ENCODE measurements around the gene BID.
A peak's percentile ranks its signal among the peaks of the same experiment; 100 is the strongest.

Gene BID

DNA sequence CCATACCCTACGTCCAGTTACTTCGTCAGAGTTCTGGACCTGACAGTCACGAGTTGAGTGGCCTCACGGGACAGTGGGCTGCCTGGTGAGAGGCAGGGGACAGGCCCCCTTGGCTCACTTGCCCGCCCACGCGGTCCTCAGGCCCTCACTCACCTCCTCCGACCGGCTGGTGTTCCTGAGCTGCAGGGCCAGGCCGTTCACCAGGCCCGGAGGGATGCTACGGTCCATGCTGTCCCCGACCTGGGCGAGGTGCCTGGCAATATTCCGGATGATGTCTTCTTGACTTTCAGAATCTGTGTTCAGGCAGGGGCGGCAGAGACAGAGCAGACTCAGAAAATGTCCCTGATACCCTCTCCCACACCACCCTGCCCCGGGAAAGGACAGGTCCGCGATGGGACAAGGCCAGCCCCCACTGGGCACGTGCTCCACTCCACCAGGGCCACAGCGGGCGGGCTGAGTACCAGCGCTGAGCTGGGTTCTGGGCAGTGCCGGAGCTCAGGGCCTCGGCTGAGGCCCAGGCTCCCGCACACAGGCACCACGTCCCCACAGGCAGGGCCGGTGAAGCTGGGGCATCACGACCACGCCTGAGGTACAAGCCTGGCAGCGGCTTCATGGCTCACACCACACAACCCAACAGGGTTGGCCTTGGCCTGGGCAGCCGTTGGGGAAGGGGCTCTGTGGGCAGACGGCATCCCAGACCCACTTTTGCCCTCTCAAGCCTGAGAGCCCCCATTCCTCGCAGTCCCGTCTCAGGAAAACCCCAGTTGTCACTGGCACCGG lies 34.9 kb downstream of the BID start:
- ATAC-seq (replicated peaks) = no peak
- no peaks in the 10 kb centered on the region for H3K27me3 Mint-ChIP-seq
- peaks cover 4 to 8% of the 10 kb centered on the region in 2 donors for H3K4me1 Mint-ChIP-seq (ENCODE audit: low read depth in 2 of 2)
- DNase-seq = no peak
- peak overlapping the region in 1 of 2 donors; percentile 67 for H3K27ac Mint-ChIP-seq
- H3K4me3 Mint-ChIP-seq = no peak overlapping the region
- no peaks in the 10 kb centered on the region for H3K9me3 Mint-ChIP-seq
- H3K36me3 Mint-ChIP-seq (ENCODE audit: insufficient read depth) = peaks cover 43% of the 10 kb centered on the region

DNA sequence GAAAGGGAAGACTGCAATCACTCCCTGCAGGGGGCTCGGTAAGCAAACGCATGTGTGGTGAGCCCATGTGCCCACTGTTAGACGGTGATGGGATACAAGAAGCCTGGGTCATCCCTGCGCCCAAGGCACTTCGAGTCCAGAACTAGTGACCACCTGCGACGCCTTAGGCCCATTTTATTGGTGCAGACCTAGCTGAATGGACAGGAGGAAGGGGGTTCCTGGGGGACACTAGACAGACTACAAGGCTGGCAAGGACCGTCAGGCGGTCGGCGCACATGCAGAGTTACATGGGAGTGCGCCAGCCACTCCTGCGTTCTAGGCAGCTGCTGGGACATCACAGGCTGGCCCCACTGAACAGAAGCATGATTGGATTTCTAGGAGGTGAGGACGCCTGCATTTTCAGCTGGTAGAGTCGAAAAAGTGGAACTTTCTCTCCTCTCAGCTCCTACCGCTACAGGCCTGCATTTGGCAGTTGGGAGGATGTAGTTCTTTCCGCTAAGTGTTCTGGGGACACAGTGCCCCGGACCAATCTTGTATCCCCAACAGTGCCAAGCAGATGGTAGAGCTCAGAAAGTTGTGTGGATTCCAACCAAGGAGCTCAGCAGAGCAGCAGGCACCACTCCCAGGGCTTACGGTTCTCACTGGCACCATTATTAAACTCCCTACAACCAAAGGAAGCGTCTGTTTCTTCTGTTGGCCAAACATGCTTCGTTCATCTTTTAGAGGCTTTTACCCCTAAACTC lies 35.7 kb downstream of the BID start:
- H3K9me3 Mint-ChIP-seq = no peaks in the 10 kb centered on the region
- peak overlapping the region in 1 of 2 donors; percentile 51 for H3K27ac Mint-ChIP-seq
- H3K36me3 Mint-ChIP-seq (ENCODE audit: insufficient read depth) = peaks cover 45% of the 10 kb centered on the region
- peaks cover 4 to 9% of the 10 kb centered on the region in 2 donors for H3K4me1 Mint-ChIP-seq (ENCODE audit: low read depth in 2 of 2)
- DNase-seq (no peak), ATAC-seq (replicated peaks) (no peak)
- no peaks in the 10 kb centered on the region for H3K27me3 Mint-ChIP-seq
- H3K4me3 Mint-ChIP-seq = no peak overlapping the region

DNA sequence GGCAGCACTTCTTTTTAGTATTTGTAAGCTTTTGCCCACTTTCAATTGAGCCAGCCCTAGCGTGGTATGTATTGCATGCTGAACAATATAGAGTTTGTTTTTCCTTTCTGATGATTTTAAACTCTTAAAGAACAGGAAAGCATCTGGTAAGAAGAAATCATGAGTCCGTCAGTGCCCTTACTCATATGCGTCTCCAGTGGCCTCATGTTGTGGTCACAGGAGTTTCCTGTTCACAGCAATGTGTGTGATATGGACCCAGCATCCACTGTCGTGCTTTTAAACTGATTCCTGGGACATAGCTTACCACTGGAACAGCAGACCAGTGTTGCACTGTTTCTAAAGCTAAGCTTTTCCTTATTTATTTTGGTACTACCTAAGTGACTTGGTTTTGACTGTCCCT lies 40.1 kb downstream of the BID start:
- DNase-seq (no peak), ATAC-seq (replicated peaks) (peak; percentile 62)
- H3K4me3 Mint-ChIP-seq = no peak overlapping the region
- peaks cover 0 to 2% of the 10 kb centered on the region in 2 donors for H3K4me1 Mint-ChIP-seq (ENCODE audit: low read depth in 2 of 2)
- no peaks in the 10 kb centered on the region for H3K9me3 Mint-ChIP-seq
- H3K27ac Mint-ChIP-seq = peak overlapping the region; percentile 0 to 56
- H3K27me3 Mint-ChIP-seq = no peaks in the 10 kb centered on the region
- H3K36me3 Mint-ChIP-seq (ENCODE audit: insufficient read depth) = peaks cover 49% of the 10 kb centered on the region

DNA sequence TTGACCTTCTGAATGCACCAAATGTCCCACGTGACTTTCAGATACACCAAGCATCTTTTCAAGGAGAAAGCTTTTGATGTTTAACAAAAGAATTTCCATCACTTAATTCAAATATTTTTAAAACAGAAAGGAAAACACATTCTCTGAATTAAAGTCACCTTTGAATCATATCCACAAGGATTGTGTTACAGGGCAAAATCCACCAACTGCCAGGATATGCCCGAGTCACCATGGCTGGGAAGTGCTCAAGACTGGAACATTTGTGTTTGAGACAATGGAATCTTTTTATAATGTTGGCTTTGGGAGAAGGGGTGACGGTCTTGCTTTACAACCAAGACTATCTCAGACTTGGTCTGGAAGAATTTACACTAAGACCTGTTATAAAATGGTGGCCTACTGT lies 40.8 kb downstream of the BID start:
- DNase-seq (no peak), ATAC-seq (replicated peaks) (no peak)
- H3K27me3 Mint-ChIP-seq = no peaks in the 10 kb centered on the region
- no peaks in the 10 kb centered on the region for H3K9me3 Mint-ChIP-seq
- H3K36me3 Mint-ChIP-seq (ENCODE audit: insufficient read depth) = peaks cover 47% of the 10 kb centered on the region
- peak overlapping the region; percentile 0 to 56 for H3K27ac Mint-ChIP-seq
- H3K4me1 Mint-ChIP-seq (ENCODE audit: low read depth in 2 of 2) = peaks cover 0 to 2% of the 10 kb centered on the region in 2 donors
- H3K4me3 Mint-ChIP-seq = no peak overlapping the region

DNA sequence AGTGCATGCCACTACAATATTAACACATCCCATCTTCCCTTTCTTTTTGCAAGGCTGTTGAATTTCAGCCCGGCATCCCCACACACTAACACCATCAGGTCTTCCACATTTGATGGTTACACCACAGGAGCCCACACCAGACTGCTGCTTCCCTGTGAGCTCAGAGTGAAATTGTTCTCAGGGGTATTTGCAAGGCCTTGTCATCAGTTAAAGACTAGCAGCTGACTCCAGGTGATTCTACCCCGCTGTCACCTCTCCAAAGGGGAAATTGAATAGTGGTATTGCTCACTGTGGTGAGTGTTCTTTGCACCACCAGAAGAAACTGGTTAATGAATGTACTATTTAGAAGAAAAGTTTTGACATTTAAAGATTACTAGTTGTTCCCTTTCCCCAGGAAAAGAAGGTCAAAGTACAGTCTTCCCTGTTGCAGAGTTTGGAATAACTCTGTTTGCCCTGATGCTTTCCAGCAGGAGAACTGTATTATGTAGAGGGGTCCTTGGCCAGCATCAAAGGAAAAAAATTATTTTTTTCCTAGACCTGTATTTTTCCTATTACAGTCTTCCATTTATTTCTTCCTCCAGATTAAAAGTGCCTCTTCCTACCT lies 41.9 kb downstream of the BID start:
- peaks cover 36% of the 10 kb centered on the region for H3K36me3 Mint-ChIP-seq (ENCODE audit: insufficient read depth)
- peak overlapping the region in 1 of 2 donors; percentile 76 for H3K27ac Mint-ChIP-seq

DNA sequence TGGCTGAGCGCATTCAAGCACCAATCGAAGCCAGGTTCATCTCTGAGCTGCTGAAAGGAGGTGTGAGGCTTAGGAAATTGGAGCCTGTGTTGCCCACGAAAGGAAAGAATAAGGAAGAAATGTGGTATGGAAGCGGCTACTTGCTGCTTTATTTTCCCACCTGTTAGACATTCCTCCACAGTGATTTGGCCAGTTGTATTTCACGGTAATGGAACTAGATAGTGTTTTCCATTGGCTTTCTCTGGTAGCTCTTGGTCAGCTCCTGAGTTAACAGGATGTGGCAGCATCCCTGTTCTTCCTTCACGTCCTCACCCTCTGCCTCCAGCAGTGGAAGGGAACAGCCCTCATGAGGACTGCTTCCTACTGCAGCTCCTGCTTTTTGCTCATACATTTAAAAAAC lies 44.7 kb downstream of the BID start:
- DNase-seq (no peak), ATAC-seq (replicated peaks) (no peak)
- peak overlapping the region in 1 of 2 donors; percentile 78 for H3K27ac Mint-ChIP-seq
- no peak overlapping the region for H3K4me3 Mint-ChIP-seq
- H3K27me3 Mint-ChIP-seq = no peaks in the 10 kb centered on the region
- no peaks in the 10 kb centered on the region for H3K9me3 Mint-ChIP-seq
- H3K36me3 Mint-ChIP-seq (ENCODE audit: insufficient read depth) = peaks cover 19% of the 10 kb centered on the region
- H3K4me1 Mint-ChIP-seq (ENCODE audit: low read depth in 2 of 2) = peaks cover 10 to 14% of the 10 kb centered on the region in 2 donors

More for the DNA sequence above, 41.9 kb downstream of the BID start:
- no peak for DNase-seq
- H3K4me1 Mint-ChIP-seq (ENCODE audit: low read depth in 2 of 2) = peaks cover 0 to 2% of the 10 kb centered on the region in 2 donors
- no peak overlapping the region for H3K4me3 Mint-ChIP-seq
- no peaks in the 10 kb centered on the region for H3K9me3 Mint-ChIP-seq
- no peak for ATAC-seq (replicated peaks)
- H3K27me3 Mint-ChIP-seq = no peaks in the 10 kb centered on the region

DNA sequence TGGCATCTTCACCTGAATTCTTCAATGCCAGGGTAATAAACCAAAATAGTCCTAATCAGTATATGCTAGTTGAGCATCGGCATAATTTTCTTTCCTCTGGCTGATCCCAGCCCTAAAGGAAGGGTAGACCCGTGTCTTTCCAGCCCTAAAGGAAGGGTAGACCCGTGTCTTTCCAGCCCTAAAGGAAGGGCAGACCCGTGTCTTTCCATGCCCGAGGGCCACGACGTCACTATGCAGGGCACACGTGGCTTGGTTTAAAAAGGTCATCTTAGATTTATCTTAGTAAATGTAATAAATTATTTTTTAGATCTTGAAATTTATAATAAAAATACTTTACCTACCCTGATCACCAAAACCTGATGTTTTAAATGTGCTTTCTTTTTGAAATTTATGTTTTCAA lies 45.5 kb downstream of the BID start:
- H3K27ac Mint-ChIP-seq = peak overlapping the region in 1 of 2 donors; percentile 78
- no peak overlapping the region for H3K4me3 Mint-ChIP-seq
- ATAC-seq (replicated peaks) (no peak), DNase-seq (no peak)
- no peaks in the 10 kb centered on the region for H3K27me3 Mint-ChIP-seq
- H3K4me1 Mint-ChIP-seq (ENCODE audit: low read depth in 2 of 2) = peaks cover 8 to 14% of the 10 kb centered on the region in 2 donors
- no peaks in the 10 kb centered on the region for H3K9me3 Mint-ChIP-seq
- H3K36me3 Mint-ChIP-seq (ENCODE audit: insufficient read depth) = peaks cover 19% of the 10 kb centered on the region

DNA sequence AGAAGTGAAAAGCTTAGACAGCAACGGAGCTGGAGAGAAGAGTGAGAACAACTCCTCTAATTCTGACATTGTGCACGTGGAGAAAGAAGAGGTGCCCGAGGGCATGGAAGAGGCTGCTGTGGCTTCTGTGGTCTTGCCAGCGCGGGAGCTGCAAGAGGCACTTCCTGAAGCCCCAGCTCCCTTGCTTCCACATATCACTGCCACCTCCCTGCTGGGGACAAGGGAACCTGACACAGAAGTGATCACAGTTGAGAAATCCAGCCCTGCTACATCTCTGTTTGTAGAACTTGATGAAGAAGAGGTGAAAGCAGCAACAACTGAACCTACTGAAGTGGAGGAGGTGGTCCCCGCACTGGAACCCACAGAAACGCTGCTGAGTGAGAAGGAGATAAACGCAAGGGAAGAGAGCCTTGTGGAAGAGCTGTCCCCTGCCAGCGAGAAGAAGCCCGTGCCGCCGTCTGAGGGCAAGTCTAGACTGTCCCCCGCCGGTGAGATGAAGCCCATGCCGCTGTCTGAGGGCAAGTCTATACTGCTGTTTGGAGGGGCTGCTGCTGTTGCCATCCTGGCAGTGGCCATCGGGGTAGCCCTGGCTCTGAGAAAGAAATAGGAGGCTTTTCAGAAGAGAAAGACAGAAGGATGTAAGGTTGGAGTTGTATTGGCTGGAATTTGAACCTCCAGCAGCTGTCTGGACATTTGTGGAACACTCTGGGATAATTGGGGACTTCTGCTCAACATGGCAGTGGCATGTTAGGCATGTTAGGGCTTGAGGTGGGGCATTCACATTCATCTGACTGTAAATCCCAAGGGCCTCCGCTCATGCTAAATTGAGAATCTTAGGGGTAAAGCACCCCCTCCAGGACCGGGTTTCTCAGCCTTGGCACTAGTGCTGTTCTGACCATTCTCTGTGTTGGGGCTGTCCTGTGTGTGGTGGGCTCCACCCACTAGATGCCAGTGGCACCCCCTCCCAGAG lies 47.1 kb downstream of the BID start:
- Mint-ChIP-seq H3K9me3 (no peaks in the 10 kb centered on the region), H3K27ac (peak overlapping the region; percentile 86 to 92), H3K4me3 (no peak overlapping the region), H3K36me3 (ENCODE audit: insufficient read depth) (peaks cover 15% of the 10 kb centered on the region), H3K4me1 (ENCODE audit: low read depth in 2 of 2) (peaks cover 8 to 14% of the 10 kb centered on the region in 2 donors), H3K27me3 (no peaks in the 10 kb centered on the region)
- ATAC-seq (replicated peaks) = no peak
- DNase-seq = no peak

DNA sequence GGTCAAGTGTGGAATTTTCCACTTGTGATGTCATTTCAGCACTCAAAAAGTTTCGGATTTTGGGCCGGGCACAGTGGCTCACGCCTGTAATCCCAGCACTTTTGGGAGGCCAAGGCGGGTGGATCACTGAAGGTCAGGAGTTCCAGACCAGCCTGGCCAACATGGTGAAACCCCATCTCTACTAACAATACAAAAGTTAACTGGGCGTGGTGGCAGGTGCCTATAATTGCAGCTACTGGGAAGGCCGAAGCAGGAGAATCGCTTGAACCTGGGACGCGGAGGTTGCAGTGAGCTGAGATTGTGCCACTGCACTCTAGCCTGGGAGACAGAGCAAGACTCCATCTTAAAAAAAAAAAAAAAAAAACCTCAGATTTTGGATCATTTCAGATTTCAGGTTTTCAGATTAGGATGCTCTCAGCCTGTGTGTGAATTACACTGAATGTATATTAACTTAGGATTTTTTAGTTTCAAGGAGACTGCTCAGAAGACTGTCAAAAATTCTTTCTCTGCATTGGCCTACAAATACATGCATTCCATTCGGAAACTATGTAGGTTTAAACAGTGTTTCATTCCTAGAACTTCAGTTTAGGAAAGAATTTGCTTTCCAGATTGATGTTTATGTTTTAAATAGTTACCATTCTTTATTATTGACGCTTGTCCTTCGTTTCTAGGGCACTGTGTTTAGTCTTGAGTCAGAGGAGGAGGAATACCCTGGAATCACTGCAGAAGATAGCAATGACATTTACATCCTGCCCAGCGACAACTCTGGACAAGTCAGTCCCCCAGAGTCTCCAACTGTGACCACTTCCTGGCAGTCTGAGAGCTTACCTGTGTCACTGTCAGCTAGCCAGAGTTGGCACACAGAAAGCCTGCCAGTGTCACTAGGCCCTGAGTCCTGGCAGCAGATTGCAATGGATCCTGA lies 48.0 kb downstream of the BID start:
- Mint-ChIP-seq H3K9me3 (no peaks in the 10 kb centered on the region), H3K4me3 (no peak overlapping the region), H3K27me3 (no peaks in the 10 kb centered on the region), H3K27ac (peak overlapping the region; percentile 86 to 92), H3K36me3 (ENCODE audit: insufficient read depth) (peaks cover 13% of the 10 kb centered on the region), H3K4me1 (ENCODE audit: low read depth in 2 of 2) (peaks cover 8 to 14% of the 10 kb centered on the region in 2 donors)
- ATAC-seq (replicated peaks) (peak; percentile 43), DNase-seq (no peak)

DNA sequence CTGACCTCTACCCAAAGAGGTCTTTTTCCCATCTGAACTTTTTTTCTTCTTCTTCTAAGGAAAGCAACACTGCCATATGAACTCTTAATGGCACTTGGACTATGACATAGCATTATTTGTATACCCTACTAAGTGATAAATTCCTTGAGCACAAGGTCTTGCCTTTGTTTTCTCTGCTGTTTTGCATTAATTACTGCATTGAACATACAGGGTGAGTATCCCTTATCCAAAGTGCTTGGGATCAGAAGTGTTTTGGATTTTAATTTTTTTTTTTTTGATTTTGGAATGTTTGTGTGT lies 48.8 kb downstream of the BID start:
- no peak overlapping the region for H3K4me3 Mint-ChIP-seq
- peaks cover 8 to 14% of the 10 kb centered on the region in 2 donors for H3K4me1 Mint-ChIP-seq (ENCODE audit: low read depth in 2 of 2)
- no peaks in the 10 kb centered on the region for H3K9me3 Mint-ChIP-seq
- peak overlapping the region in 1 of 2 donors; percentile 81 for H3K27ac Mint-ChIP-seq
- H3K27me3 Mint-ChIP-seq = no peaks in the 10 kb centered on the region
- H3K36me3 Mint-ChIP-seq (ENCODE audit: insufficient read depth) = peaks cover 13% of the 10 kb centered on the region
- no peak for ATAC-seq (replicated peaks)
- DNase-seq = no peak

DNA sequence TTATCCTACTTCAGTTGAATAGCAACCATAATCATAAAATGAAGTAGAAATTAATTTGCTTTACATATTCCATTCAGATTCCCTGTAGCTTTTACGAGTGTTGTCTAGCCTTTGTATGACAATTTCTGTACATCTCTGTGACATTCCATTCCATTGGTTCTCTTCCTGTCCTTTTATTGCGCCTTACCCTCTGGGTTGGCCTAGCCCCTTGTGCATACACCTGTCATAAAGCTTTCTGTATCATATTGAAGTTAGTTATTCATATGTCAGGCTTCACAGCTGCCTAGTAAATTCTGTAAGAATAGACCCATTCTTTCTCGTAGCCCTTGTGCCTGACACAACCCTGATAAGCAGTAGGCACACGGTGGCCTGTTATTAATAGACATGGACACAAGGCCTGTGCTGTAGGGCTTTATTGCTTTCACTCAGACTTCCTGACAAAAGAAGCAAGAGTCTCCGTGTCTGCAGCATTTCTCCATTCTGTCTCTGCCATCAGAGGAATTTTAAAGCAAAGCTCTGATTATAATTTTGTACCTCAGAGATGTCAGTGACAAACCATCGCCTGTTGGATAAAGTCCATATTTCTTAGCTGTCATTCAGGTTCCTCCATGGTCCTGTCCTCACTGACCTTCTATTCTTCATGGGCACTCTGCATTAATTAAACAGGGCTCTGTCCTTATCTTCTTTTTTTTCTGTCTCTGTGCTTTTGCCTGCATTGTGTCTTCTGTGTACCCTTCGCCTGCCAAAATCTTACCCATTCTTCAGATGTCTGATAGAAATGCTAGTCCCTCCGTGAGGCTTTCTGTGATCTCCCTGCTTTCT lies 49.4 kb downstream of the BID start:
- no peaks in the 10 kb centered on the region for H3K9me3 Mint-ChIP-seq
- peak overlapping the region in 1 of 2 donors; percentile 81 for H3K27ac Mint-ChIP-seq
- H3K4me3 Mint-ChIP-seq = no peak overlapping the region
- no peaks in the 10 kb centered on the region for H3K27me3 Mint-ChIP-seq
- ATAC-seq (replicated peaks) (no peak), DNase-seq (no peak)
- H3K36me3 Mint-ChIP-seq (ENCODE audit: insufficient read depth) = peaks cover 13% of the 10 kb centered on the region
- H3K4me1 Mint-ChIP-seq (ENCODE audit: low read depth in 2 of 2) = peaks cover 8 to 14% of the 10 kb centered on the region in 2 donors
